Pancreas (tissue), 10 donors: ENCODE measurements around the gene PXT1. TPM values are rescaled to one million over a fixed set of nuclear protein-coding genes. Genes with fewer than 3 reads are reported as not detected.
A peak's percentile ranks its signal among the peaks of the same experiment; 100 is the strongest.

Experiments used
- ATAC-seq, 4 donors: fragments of 200-7000 bp; cut with Tn5 transposase; one replicate each; pipeline versions ENCODE4 v1.8.0 to v1.9.1; 2020; ENCODE audit warnings: mild to moderate bottlenecking in 4 of 4, moderate library complexity in 4 of 4
- DNase-seq, 6 donors: peaks; one replicate each; pipeline ENCODE4 v3.0.0-alpha.2; 2020
- FAIRE-seq: peaks from 2 replicates; lab custom pipeline; 2012; peaks lifted over from hg19 to GRCh38; lab: Jason Lieb, UNC
- H3K27ac ChIP-seq, 4 donors: fragments of 200-600 bp; sonication (generic); 1 replicate in 3 of 4; 2 replicates in 1 of 4; pipeline versions ENCODE4 v1.5.0 to v1.8.0; 2020
- H3K27me3 ChIP-seq, 4 donors: fragments of 200-600 bp; one replicate each; pipeline ENCODE4 v1.8.0; 2021
- H3K36me3 ChIP-seq, 3 donors: fragments of 200-600 bp; sonication (generic) in 1 of 3; one replicate each; pipeline versions ENCODE4 v1.5.0 to v1.8.0; 2020 to 2021
- H3K4me1 ChIP-seq, 3 donors: fragments of 200-600 bp; one replicate each; pipeline ENCODE4 v1.8.0; 2021
- H3K4me3 ChIP-seq, 4 donors: fragments of 200-600 bp; sonication (generic) in 2 of 4; one replicate each; pipeline versions ENCODE4 v1.5.0 to v1.8.0; 2020 to 2021
- H3K9me3 ChIP-seq, 4 donors: fragments of 200-600 bp; one replicate each; pipeline ENCODE4 v1.8.0; 2021
- WGBS, 2 donors: extraction: QIAGEN DNeasy Blood & Tissue Kit; methylation state at CpG; one replicate each; pipeline ENCODE4 v1.1.7; 2013; 5-methylcytosine and 5-hydroxymethylcytosine counted together
- intact Hi-C, 3 donors: fragments of 100-400 bp; cut with DNase I; formaldehyde crosslinking; loops; one replicate each; pipeline versions ENCODE4 v1.11.1 to v1.14.2; 2022
- polyA plus RNA-seq, 2 donors: library from polyadenylated mRNA; stranded (reverse); fragments of 200-250 nt; gene quantifications; one replicate each; pipeline ENCODE4 v1.2.3, GENCODE V29; 2013
- total RNA-seq, 6 donors: library from RNA; stranded (reverse); fragmentation: NEBNext Ultra II Directional in 4 of 6; extraction: Animal tissue kit (Norgen Biotek cat#: 25700) in 4 of 6; gene quantifications; one replicate each; pipeline versions ENCODE4 v1.2.1 to v1.2.4, GENCODE V29; 2021 to 2023
- TF ChIP-seq, protein P1 (sequence below), 4 donors: fragments of 200-600 bp; sonication (generic) in 3 of 4; IDR thresholded peaks; one replicate each; pipeline versions ENCODE4 v1.5.0 to v1.8.0; 2021; ENCODE audit warnings: antibody characterized with exemption in 4 of 4
- donor health status: healthy with polysubstance abuse.
- donor health status: DM: no; HTN: no; CAD: no; lungs with moderate emphysema.
- donor health status: DM: no; HTN: no; CAD: no.
- donor health status: control.
- donor health status: control.
- donor health status: Bipolar disorder and iron deficiency.
- donor health status: DM: yes; HTN: yes; CAD: no.
- donor health status: DM: no; HTN: no; CAD: no.
- donor health status: DM: no; HTN: no; CAD: no.
- donor health status: DM: yes; HTN: yes; CAD: no.

The PXT1 gene
- total and polyA plus RNA-seq, 8 donors = not detected

DNA sequence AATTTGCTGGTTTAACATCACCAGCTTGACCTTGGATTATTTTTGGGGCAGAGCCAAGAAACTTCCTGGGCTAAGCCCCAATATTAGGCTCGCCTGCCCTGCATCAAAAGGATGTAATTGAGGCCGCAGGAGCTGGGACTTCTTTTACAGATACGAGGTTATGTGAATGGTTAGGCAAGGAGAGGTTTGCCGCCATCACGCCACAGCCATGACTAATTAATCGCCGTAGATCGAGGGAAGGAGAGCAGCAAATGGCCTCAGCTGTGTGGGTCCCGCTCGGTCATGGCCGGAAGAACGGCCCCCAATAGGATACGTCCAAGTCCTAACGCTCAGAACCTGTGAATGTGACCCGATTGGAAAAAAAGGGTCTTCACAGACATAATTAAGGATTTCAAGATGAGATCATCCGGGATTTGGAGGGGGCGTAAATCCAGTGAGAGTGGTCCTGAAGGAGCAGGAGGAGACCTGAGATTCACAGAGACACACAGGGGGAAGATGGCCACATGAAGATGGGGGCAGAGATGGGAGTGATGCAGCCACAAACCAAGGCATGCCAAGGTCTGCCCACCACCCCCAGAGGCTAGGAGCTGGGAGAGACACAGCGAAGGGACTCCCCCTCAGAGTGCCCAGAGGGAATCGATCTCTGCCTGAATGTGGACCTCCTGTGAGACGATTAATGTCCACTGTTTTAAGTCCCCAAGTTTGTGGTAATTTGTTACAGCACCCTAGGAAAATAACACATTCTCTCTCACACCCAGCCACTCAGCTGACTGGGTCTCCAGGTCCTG is 96.0 kb downstream of the PXT1 start:
- Histone ChIP-seq H3K27me3 (no peaks in the 10 kb centered on the region), H3K4me1 (peaks cover 3 to 48% (median 5%) of the 10 kb centered on the region in 3 donors), H3K9me3 (no peaks in the 10 kb centered on the region), H3K36me3 (no peaks in the 10 kb centered on the region), H3K27ac (peak overlapping the region in 2 of 4 donors; percentile 75 to 78), H3K4me3 (no peak overlapping the region)
- TF ChIP-seq, protein P1, sequence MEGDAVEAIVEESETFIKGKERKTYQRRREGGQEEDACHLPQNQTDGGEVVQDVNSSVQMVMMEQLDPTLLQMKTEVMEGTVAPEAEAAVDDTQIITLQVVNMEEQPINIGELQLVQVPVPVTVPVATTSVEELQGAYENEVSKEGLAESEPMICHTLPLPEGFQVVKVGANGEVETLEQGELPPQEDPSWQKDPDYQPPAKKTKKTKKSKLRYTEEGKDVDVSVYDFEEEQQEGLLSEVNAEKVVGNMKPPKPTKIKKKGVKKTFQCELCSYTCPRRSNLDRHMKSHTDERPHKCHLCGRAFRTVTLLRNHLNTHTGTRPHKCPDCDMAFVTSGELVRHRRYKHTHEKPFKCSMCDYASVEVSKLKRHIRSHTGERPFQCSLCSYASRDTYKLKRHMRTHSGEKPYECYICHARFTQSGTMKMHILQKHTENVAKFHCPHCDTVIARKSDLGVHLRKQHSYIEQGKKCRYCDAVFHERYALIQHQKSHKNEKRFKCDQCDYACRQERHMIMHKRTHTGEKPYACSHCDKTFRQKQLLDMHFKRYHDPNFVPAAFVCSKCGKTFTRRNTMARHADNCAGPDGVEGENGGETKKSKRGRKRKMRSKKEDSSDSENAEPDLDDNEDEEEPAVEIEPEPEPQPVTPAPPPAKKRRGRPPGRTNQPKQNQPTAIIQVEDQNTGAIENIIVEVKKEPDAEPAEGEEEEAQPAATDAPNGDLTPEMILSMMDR (IDR thresholded peaks at IDR 0.05) = no peak
- no peak for ATAC-seq
- no peak for FAIRE-seq
- no peak for DNase-seq
- 92% methylated on average over 20 of the region's 20 CpGs for WGBS, 2 donors
- intact Hi-C loops = no loop called here

DNA sequence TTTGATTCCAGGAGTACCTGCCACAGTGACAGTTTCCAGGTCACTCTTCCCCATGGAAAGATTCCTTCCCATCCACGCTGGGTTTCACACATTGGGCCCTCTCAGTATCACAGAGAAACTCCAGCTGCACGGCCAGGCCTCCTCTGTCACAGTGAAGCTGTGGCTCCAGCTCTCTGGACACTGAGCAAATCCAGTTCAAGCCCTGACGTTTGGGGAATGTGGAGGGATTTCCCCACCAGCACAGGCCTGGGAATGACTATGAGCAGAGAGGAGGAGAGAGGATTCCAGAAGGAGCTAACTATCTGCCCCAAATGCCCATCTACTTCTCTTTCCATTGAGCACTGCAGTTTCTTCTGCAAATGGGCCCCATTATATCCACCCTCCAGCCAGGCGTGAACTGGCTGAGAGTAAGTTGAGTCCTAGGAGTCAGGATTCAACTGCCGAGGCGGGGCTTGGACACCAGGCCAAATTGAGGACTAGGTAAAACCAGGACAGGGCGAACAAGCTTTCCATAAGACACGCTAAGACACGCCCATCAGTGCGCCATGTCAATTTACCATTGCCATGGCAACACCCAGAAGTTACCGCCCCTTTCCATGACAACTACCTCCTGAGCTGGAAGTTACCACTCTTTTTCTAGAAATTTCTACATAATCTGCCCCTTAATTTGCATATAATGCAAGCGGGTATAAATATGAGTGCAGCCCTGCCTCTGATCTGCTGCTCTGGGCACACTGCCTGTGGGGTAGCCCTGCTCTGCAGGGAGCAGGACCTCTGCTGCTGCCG is 96.8 kb downstream of the PXT1 start:
- 87 to 89% methylated on average over 13 of the region's 13 CpGs for WGBS, 2 donors
- intact Hi-C loops = no loop called here
- peak overlapping the region in 1 of 4 donors; percentile 19 for H3K27ac ChIP-seq
- no peaks in the 10 kb centered on the region for H3K36me3 ChIP-seq
- no peaks in the 10 kb centered on the region for H3K9me3 ChIP-seq
- TF ChIP-seq, protein P1 (IDR thresholded peaks at IDR 0.05) = no peak
- peak in 1 of 6 donors; percentile 38 for DNase-seq
- H3K4me3 ChIP-seq = no peak overlapping the region
- H3K4me1 ChIP-seq = peaks cover 3 to 40% (median 5%) of the 10 kb centered on the region in 3 donors
- no peak for FAIRE-seq
- H3K27me3 ChIP-seq = no peaks in the 10 kb centered on the region
- ATAC-seq = peak in 1 of 4 donors; percentile 7

DNA sequence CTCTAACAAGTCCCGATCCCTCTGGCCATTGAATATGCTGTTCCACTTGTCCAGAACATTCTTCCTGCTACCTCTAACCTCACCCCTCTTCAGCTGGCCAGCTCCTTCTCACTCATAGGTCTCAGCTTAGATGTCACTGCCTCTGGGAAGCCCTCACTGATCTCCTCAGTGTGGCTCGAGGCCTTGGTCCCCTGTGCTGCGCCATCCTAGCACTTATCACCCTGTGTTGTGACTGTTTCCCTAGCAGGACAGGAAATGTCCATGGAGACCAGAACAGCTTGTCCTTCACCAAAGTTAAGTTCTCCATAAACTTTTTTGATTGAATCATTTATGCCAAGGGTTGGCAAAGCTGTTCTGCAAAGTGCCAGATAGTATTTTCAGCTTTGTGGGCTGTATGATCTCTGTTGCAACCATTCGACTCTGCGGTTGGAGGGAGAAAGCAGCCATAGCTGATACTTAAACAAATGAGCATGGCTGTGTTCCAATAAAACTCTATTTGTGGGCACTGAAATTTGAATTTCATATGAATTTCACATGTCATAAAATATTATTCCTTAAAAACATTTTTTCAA is 99.5 kb downstream of the PXT1 start:
- TF ChIP-seq, protein P1 (IDR thresholded peaks at IDR 0.05) = no peak
- intact Hi-C loops = no loop called here
- Histone ChIP-seq H3K4me1 (peaks cover 3 to 21% (median 5%) of the 10 kb centered on the region in 3 donors), H3K36me3 (no peaks in the 10 kb centered on the region), H3K4me3 (no peak overlapping the region), H3K9me3 (no peaks in the 10 kb centered on the region), H3K27me3 (no peaks in the 10 kb centered on the region), H3K27ac (no peak overlapping the region)
- ATAC-seq (no peak), DNase-seq (peak in 1 of 6 donors; percentile 6), FAIRE-seq (no peak)
- WGBS, 2 donors = 82 to 96% methylated on average over 5 of the region's 5 CpGs

DNA sequence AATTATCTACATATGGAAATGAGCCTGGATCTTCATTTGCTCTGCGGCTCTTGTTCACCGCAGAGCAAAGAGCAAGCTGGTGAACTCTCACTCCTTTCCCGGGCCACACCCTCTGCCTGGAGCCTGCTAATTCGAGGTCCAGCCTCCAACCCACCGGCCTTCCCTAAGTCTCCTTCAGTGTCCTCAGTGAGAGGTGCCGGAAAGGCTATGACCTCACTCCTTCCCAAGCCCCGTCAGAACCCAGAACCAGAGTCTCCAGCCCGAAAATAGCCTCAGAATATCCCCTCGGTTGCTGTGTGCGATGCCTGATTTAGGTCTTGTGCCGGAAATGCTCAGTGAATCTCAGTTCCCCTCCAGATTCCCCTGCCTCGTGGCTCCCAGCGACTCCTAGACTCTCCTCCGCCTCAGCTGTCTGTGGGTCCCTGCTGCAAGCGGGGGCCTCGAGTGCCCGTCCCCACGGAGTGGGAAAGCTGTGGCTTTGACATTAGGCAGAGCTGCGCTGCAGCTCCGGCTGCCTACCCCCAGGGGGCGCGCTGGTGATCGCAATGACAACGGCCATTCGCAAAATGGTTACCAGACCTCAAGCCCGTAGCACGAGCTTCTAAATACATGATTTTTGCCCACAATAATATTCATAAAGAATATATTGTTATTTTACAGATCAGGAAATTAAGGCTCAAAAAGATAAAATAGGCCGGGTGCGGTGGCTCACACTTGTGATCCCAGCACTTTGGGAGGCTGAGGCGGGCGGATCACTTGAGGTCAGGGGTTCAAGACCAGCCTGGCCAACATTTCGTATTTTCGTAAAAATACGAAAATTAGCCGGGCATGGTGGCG is 101.8 kb downstream of the PXT1 start:
- intact Hi-C loops = no loop called here
- ATAC-seq = peak; percentile 82 to 93 (median 86)
- Histone ChIP-seq H3K9me3 (no peaks in the 10 kb centered on the region), H3K27me3 (no peaks in the 10 kb centered on the region), H3K4me3 (peak overlapping the region in 1 of 4 donors; percentile 5), H3K4me1 (peaks cover 0 to under 1% (median 0%) of the 10 kb centered on the region in 3 donors), H3K27ac (peak overlapping the region in 2 of 4 donors; percentile 19 to 27), H3K36me3 (no peaks in the 10 kb centered on the region)
- peak; percentile 51 to 94 (median 76) for DNase-seq
- TF ChIP-seq, protein P1 (IDR thresholded peaks at IDR 0.05) = peak; percentile 89 to 94 (median 92)
- FAIRE-seq = no peak
- WGBS, 2 donors = 19 to 22% methylated on average over 36 of the region's 36 CpGs

Other genes starting within 250 kb of the PXT1 start
- 10 to 100 TPM; 18.6 to 27.0 (median 21.4) TPM for gene BRPF3, start 246.1 kb downstream of the PXT1 start, total RNA-seq
- gene BRPF3, start 246.1 kb downstream of the PXT1 start, polyA plus RNA-seq = 10 to 100 TPM in 1 of 2 donors, 1 to 10 TPM in 1; 8.4 to 12.1 TPM
- under 1 TPM in 1 of 6 donors, not detected in 5; 0.12 TPM for gene PNPLA1, start 172.8 kb downstream of the PXT1 start, total RNA-seq
- gene PNPLA1, start 172.8 kb downstream of the PXT1 start, polyA plus RNA-seq = not detected
- gene BNIP5, start 106.0 kb downstream of the PXT1 start, total RNA-seq = 10 to 100 TPM in 2 of 6 donors, under 1 TPM in 4; 0.13 to 37.5 (median 0.38) TPM
- 1 to 10 TPM in 1 of 2 donors, under 1 TPM in 1; 0.12 to 1.1 TPM for gene BNIP5, start 106.0 kb downstream of the PXT1 start, polyA plus RNA-seq
- 1 to 10 TPM in 2 of 6 donors, under 1 TPM in 4; 0.16 to 4.6 (median 0.47) TPM for gene ETV7, start 55.2 kb downstream of the PXT1 start, total RNA-seq
- gene ETV7, start 55.2 kb downstream of the PXT1 start, polyA plus RNA-seq = 1 to 10 TPM; 1.7 to 2.2 TPM
- 10 to 100 TPM in 3 of 6 donors, 1 to 10 TPM in 3; 8.8 to 21.7 (median 11.0) TPM for gene KCTD20, start 146 bp upstream of the PXT1 start, total RNA-seq
- 10 to 100 TPM in 1 of 2 donors, 1 to 10 TPM in 1; 9.8 to 10.3 TPM for gene KCTD20, start 146 bp upstream of the PXT1 start, polyA plus RNA-seq
- 10 to 100 TPM in 2 of 6 donors, 1 to 10 TPM in 4; 4.7 to 18.4 (median 6.9) TPM for gene STK38, start 104.6 kb upstream of the PXT1 start, total RNA-seq
- 10 to 100 TPM; 10.1 to 16.7 TPM for gene STK38, start 104.6 kb upstream of the PXT1 start, polyA plus RNA-seq
- 100 to 1,000 TPM in 4 of 6 donors, 10 to 100 TPM in 2; 60.5 to 122 (median 105) TPM for gene SRSF3, start 151.5 kb upstream of the PXT1 start, total RNA-seq
- 100 to 1,000 TPM in 1 of 2 donors, 10 to 100 TPM in 1; 72.8 to 114 TPM for gene SRSF3, start 151.5 kb upstream of the PXT1 start, polyA plus RNA-seq
- gene CDKN1A, start 235.9 kb upstream of the PXT1 start, total RNA-seq = 100 to 1,000 TPM in 2 of 6 donors, 10 to 100 TPM in 4; 32.5 to 178 (median 53.2) TPM
- 10 to 100 TPM; 22.3 to 42.2 TPM for gene CDKN1A, start 235.9 kb upstream of the PXT1 start, polyA plus RNA-seq